ENCODE results near the gene PARN. TPM values are rescaled to one million over a fixed set of nuclear protein-coding genes. Genes with fewer than 3 reads are reported as not detected.
"Not testable (repeated sequence)": the region's sequence is repeated elsewhere in the genome, so short reads cannot be mapped to it uniquely, and the experiment has no call there.

The PARN gene
- total RNA-seq, 1 donor from 2014 or later = 16.1 TPM

DNA sequence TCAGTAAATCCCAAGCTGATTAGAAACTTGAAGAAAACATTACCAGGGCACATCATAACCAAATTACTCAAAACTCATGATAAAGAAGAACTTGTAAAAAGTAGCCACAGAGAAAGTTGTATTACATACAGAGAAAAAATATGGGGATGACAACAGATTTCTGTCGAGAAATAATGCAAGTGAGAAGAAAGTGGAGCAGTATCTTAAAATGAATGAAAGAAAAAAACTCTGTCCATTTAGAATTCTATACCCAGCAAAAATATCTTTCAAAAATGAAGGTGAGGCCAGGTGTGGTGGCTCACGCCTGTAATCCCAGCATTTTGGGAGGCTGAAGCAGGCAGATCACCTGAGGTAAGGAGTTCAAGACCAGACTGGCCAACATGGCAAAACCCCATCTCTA, 165.9 kb downstream of the PARN start:
- DNase-seq = no peak
- intact Hi-C loops (cut with DNase I) = loop anchor here (10.0 kb wide), 1 partner anchor 59 kb away; no protein-coding TSS in a partner anchor
- ATAC-seq (ENCODE audit: poor library complexity) = no peak

- DNase-seq = no peak
- no peak for ATAC-seq (ENCODE audit: poor library complexity)
- intact Hi-C loops (cut with DNase I) = loop anchor here (10.0 kb wide), 1 partner anchor 58 kb away; no protein-coding TSS in a partner anchor
Measured at GRCh38 chr16:14462811-14463210, 167.2 kb downstream of the PARN start.

DNA sequence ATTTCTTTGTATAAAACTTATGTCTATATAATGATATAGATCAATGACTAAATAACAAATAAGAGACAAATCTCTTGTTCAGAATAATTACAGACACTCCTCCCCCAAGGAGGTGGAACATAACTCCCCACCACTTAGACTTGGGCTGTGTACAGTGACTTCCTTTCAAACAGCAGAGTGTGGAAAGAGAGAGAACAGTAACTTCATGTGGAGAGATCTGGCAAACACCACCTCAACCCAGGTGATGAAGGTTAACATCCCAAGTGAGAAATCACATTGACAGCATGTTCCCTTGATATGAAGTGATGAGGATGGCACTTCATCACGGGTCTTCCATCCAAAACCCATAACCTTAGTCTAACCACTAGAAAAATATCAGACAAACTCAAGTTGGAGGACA, 169.3 kb downstream of the PARN start:
- no peak for DNase-seq
- peak; percentile 91 for ATAC-seq (ENCODE audit: poor library complexity)
- intact Hi-C loops (cut with DNase I) = loop anchor here (10.0 kb wide), 1 partner anchor 56 kb away; no protein-coding TSS in a partner anchor

DNA sequence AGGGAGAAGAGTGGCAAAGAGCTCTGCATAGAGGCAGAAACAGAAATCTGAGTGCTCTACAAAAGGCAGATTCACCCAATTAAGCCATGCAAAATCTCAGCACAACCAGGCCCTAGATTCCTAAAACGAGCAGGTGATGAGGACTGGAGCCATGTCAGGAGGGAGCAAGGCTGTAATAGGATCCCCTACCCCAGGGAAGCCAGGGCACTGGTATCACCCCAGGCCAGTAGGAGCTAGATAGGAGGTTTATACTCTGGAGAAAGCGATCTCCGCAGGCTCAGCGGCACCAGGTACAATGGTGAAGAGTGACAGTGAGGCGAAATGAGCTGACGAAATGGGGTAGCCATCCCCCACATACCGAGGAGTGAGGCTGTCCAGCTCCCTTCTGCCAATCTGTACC, 171.5 kb downstream of the PARN start:
- DNase-seq = no peak
- no peak for ATAC-seq (ENCODE audit: poor library complexity)
- intact Hi-C loops (cut with DNase I) = no loop called here

- peak; percentile 54 for ATAC-seq (ENCODE audit: poor library complexity)
- intact Hi-C loops (cut with DNase I) = no loop called here
- no peak for DNase-seq
Measured at GRCh38 chr16:14456793-14457481, 173.1 kb downstream of the PARN start.

DNA sequence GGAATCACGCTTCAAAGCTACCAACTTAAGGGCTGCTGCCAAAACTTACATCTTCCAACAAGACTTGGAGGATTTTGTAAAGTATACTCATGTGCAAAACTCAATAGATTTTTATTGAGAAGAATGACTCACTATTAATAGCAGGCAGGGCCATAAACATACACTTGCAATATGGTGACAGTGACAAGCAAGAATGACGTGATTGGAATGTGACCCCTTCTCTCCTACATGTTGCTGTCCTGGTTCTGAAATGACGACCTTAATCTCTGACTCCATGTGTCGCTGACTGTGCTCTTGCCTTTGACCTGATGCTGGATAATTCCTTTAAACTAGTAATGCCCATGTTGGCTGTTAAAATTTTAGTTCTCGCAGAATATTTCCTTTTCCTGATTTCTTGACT, 174.5 kb downstream of the PARN start:
- ATAC-seq (ENCODE audit: poor library complexity) (peak; percentile 50), DNase-seq (no peak)
- intact Hi-C loops (cut with DNase I) = no loop called here

DNA sequence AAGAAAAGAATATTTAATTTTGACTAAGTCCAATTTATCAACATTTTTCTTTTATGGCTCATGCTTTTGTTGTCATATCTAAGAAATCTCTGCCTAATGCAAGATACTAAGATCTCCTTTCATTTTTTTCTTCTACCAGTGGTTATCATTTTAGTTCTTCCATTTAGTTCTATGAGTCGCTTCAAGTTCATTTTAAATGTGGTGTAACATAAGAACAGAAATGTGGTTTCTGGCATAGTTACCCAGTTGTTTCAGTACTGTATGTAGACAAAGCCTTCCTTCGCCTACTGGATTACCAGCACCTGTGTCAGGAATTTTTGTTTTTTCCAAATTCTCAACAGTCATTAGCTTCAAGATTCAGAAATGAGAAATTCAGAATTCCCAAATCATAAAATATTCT, 175.7 kb downstream of the PARN start:
- DNase-seq (no peak), ATAC-seq (ENCODE audit: poor library complexity) (no peak)
- intact Hi-C loops (cut with DNase I) = no loop called here

GRCh38 chr16:14452066-14452465, 178.0 kb downstream of the PARN start:
- intact Hi-C loops (cut with DNase I) = no loop called here
- ATAC-seq (ENCODE audit: poor library complexity) = no peak
- DNase-seq = no peak

DNA sequence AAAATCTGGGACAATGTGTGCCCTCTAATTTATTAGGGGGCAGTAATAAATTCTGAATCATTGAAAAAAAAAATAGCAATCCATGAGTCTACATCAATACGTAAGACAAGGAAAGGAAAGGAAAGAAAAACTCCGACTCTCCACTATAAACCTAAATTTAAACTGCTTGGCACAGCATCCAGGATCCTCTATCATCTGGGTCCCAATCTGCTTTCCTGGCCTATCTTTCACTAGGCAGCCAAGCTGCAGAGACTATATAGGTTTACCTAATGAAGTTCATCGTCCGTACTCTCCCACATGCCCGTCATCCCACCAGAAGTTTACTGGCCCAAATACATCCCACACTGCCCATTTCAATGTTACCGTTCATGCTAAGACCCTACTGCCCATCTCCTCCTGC, 179.2 kb downstream of the PARN start:
- intact Hi-C loops (cut with DNase I) = no loop called here
- peak; percentile 23 for ATAC-seq (ENCODE audit: poor library complexity)
- no peak for DNase-seq

DNA sequence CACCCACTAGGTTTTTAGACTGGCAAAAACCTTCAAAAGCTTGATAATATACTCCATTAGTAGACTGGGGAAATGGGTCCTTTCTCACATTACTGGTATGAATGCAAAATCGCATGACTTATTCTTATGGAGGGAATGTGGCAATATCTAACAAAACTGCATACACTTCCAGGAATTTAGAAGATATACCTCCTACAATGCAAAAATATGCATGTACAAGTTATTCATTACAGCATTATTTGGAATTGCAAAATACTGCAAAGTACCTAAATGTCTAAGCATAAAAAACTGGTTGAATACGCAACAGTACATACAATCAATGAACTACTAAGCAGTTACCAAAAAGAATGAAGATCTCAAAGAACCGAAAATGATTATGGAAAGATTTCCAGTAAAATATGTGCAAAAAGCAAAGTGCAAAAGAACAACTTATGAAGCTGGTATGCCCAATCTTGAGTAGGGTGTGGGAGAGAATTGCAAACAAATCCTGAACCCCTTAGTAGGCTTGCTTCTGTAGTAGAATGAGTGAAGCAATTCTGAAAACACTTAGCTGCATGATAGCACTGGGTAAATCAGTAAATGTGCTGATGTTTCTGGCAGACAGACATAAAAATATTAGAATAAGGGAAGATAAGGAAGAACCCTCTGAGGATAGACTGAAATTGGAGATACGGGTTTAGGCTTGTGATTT, 180.1 kb downstream of the PARN start:
- intact Hi-C loops (cut with DNase I) = no loop called here
- ATAC-seq (ENCODE audit: poor library complexity) (peak; percentile 63), DNase-seq (no peak)

- DNase-seq (no peak), ATAC-seq (ENCODE audit: poor library complexity) (no peak)
- intact Hi-C loops (cut with DNase I) = no loop called here
Measured at GRCh38 chr16:14449334-14449733, 180.7 kb downstream of the PARN start.

DNA sequence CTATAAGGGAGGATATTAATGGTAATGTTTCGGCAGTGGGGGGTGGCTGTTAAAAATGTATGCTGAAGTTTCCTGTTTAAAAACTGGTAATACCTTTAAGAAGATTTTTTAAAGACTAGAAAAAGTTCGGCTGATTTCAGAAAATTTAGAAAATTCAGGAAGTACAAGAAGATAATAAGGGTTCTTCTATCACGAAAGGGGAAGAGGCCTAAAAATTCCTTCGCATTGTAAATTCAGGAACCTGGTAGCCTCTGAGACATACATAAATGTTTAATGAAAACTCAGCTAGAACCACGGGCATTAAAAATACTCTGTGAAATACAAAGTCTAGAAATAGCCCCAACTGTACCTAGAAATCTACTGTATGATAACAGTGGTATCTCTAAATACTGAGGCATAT, 181.2 kb downstream of the PARN start:
- intact Hi-C loops (cut with DNase I) = no loop called here
- ATAC-seq (ENCODE audit: poor library complexity) = no peak
- DNase-seq = no peak

- intact Hi-C loops (cut with DNase I) = no loop called here
- DNase-seq (no peak), ATAC-seq (ENCODE audit: poor library complexity) (no peak)
Measured at GRCh38 chr16:14447783-14448182, 182.3 kb downstream of the PARN start.

DNA sequence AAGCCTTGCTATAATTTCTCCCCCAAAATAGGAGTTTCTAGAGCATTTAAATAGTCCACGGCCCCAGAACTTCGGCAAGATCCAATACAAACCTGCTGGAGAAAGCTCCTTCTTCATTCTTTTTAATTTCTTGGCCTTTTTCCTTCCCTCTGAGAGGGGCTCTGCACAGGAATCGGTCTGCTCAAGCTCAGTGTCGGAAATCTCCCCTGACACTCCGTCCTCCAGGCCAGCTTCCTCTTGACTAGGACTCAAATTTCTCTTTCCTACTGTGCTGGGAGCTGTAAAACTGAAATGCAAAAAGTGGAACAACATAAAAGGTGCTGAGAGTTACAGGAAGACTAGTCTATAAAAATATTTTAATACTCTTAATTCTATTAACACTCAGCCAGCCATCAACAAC, 183.3 kb downstream of the PARN start:
- intact Hi-C loops (cut with DNase I) = no loop called here
- DNase-seq (no peak), ATAC-seq (ENCODE audit: poor library complexity) (no peak)

DNA sequence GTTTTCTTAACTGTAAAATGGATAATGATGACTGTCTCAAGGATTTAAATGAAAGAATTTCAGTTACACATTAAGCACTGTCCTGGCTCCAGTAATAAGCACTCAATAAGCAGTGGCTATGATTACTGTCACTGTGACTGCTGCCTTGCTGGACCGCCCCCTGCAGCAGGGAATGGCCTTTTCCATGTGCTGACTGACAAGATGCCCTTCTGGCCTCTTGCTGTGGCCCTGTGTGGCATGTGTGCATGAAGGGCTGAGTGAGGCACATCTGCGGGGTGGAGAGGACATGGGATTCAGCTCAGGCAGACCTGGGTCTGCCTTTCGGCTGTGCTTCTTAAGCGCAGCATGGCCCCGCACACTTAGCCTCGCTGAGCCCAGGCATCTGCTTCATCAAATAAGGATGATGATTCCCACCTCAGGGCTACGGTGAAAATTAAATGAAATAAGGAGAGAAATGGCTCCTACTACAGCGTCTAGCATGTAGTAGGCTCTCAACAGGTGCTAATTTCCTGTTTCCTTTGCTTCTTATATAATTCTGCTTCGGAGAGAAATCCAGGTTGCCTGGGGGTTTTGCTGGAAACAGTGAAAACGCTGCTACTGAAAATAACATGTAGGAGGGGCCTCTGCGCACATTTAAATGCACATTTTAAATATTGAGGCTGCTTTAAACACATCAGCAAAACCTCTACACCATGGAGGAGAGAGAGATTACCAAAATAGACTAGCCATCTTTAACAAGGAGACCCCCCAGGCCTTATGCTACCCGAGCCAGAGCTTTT, 183.9 kb downstream of the PARN start:
- DNase-seq = no peak

GRCh38 chr16:14444979-14445810, 184.9 kb downstream of the PARN start:
- intact Hi-C loops (cut with DNase I) = no loop called here
- no peak for DNase-seq
- ATAC-seq (ENCODE audit: poor library complexity) = no peak

More for the DNA sequence above, 183.9 kb downstream of the PARN start:
- ATAC-seq (ENCODE audit: poor library complexity) = no peak
- intact Hi-C loops (cut with DNase I) = no loop called here

DNA sequence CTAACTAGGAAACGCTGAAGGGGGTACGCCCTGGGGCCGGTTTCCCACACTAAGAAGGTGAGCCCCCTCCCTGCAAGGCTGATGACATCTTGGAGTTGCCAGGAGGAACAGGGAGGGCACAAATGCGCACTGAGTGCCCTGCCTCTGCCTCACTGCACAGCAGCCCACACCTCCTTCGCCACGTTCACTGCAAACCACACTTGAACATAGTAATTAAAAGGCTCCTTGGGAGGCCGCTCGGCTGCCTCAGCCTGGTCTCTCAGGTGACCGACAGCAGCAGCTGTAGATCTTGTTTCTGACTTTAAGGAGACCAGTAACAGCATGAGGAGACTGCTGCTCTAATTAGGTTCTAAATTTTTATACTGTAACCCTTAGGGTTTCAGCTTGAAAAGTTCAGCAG, 188.5 kb downstream of the PARN start:
- DNase-seq; intact Hi-C loops (cut with DNase I); ATAC-seq (ENCODE audit: poor library complexity): not testable (repeated sequence)

DNA sequence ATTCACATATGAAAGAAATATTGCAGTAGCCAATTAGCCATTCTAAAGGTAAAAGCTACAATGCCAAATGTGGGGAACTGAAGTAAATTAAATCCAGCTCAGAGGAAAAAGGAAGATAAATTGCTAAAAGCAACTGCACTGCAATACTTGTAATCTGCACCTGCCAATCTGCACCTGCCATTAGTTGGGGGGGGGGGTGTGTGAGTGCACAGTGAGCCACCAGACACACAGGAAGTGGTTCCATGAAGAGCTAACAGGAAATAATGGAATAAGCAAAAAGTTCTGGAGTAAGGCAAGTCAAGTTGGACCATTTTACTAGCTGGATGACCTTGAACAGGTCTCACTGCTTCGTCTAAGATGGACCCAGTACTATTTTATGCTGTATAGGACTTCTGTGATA, 191.8 kb downstream of the PARN start:
- DNase-seq = no peak
- intact Hi-C loops (cut with DNase I) = no loop called here

GRCh38 chr16:14437426-14437825, 192.6 kb downstream of the PARN start:
- ATAC-seq (ENCODE audit: poor library complexity) (no peak), DNase-seq (no peak)
- intact Hi-C loops (cut with DNase I) = no loop called here

More for the DNA sequence above, 191.8 kb downstream of the PARN start:
- ATAC-seq (ENCODE audit: poor library complexity) = no peak
